ENCODE results near the gene THOC2.

The THOC2 gene

DNA sequence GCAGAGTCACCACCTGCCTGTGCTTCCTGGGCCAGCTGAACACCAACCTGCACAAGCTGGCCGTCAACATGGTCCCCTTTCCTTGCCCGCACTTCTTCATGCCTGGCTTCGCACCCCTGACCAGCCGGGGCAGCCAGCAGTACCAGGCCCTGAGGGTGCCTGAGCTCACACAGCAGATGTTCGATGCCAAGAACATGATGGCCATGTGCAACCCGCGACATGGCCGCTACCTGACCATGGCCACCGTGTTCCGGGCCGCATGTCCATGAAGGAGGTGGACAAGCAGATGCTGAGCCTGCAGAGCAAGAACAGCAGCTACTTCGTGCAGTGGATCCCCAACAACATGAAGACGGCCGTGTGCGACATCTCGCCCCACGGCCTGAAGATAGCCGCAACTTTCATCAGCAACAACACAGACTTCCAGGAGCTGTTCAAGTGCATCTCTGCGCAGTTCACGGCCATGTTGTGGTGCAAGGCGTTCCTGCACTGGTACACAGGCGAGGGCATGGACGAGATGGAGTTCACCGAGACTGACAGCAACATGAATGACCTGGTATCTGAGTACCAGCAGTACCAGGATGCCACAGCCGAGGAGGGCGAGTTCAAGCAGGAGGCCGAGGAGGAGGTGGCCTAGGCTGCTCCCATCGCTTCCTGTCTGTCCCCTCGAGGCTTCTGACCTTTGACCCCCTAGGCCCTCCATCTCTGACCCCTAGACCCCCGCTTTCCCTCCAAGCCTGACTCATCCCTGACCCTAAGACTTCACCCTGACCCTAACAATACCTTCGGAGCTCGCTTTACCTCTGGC lies 170.3 kb downstream of the THOC2 start:
- no peak for DNase-seq

- no peak for DNase-seq
These were observed 171.2 kb downstream of the THOC2 start for GRCh38 chrX:123561439-123562215.

- no peak for DNase-seq
These were observed 182.0 kb downstream of the THOC2 start for GRCh38 chrX:123550829-123551228.
